GM12864 (cell line): ENCODE results near the gene ABCB1.
A peak's percentile ranks its signal among the peaks of the same experiment; 100 is the strongest.
"Not testable (repeated sequence)": the region's sequence is repeated elsewhere in the genome, so short reads cannot be mapped to it uniquely, and the experiment has no call there.

ENCODE experiments used
- DNase-seq: peaks from one replicate; pipeline ENCODE4 v3.0.0-alpha.2; 2011; ENCODE audit warnings: low read depth
- H3K4me3 ChIP-seq: 2 replicates; pipeline ENCODE4 v1.5.1; 2011; ENCODE audit warnings: mild to moderate bottlenecking, low read depth, low read length, control low read depth
- CTCF ChIP-seq: IDR thresholded peaks from 2 replicates; pipeline ENCODE4 v1.5.1; 2011; ENCODE audit warnings: low read depth, mild to moderate bottlenecking, moderate library complexity, low read length, control low read depth, inconsistent platforms; ENCODE audit errors: missing control alignments

The ABCB1 gene

GRCh38 chr7:87476179-87476557 is 124.5 kb downstream of the ABCB1 start:
- no peak for TF ChIP-seq CTCF
- DNase-seq = no peak

GRCh38 chr7:87475359-87476178 is 125.1 kb downstream of the ABCB1 start, which contains the start of gene ABCB4:
Gene ABCB4, minus strand, starts transcription at chr7:87475680. Its CDS starts 215 bp downstream, at chr7:87475465.
- TF ChIP-seq CTCF = no peak
- no peak for DNase-seq
- H3K4me3 ChIP-seq = peak within 1 kb of the TSS; percentile 57

More at GRCh38 chr7:87476179-87476557, 124.5 kb downstream of the ABCB1 start:
- no peak overlapping the region; the same call in 1 of the 2 replicates for H3K4me3 ChIP-seq

DNA sequence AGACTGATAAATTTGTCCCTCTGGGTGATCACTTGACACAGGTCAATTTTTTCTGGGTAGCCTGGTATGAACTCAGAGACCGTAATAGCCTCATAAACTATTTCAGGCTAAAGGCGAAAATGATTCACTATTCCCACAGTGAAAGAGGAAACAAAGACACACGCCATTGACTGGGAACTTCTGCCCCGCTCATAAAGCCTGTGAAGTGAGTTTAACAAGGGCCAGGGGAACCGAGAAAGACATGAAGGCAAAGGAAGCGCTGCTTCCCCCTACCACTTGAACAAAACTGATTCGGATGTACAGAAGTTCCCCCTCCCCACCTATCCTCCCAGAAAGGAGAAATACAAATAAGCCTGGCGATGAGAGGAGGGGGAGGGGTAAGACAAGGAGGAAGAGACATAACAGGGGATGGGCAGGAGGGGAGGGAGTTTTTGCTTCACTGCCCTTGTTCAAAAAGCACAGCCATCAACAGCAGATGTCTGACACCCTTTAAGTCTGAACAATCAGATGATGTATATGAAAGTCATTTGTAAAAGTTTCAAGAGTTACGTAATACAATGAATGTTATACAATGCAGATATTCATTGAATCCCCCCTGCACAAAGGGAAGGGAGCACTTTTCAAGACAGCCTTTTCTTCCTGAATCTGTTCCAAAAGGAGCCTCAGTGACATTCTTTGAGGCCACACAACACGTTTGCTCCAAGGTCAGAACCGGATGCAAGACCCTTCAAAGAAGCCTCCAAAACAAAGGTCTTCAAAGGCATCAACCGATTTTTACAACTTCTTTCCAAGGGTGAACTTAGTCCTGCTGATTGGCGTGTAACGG is 125.9 kb downstream of the ABCB1 start:
- DNase-seq = peak; percentile 69
- H3K4me3 ChIP-seq = peak overlapping the region; percentile 57

DNA sequence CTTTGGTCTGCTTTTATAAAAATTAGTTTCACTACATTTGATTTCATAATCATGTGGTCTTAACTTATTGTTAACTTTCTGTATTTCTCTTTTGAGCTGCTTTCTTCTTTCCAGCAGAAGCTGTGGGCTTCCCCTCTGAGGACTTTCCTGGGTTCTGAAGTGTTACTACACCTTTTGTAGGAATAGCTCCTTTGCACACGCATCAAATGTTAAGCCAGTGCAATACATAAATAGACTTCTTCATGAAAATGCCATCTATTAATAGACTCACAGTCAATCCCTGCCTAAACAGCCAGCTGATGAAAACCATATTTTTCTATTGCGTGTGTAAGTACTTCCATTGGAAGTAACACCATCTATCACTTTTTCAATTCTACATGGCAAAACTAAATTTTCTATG is 126.7 kb downstream of the ABCB1 start:
- DNase-seq = no peak
- H3K4me3 ChIP-seq = no peak overlapping the region

More for the DNA sequence above, 125.9 kb downstream of the ABCB1 start:
- TF ChIP-seq CTCF = no peak

GRCh38 chr7:87473192-87473591 is 127.5 kb downstream of the ABCB1 start:
- TF ChIP-seq CTCF = no peak
- no peak for DNase-seq

More for the DNA sequence above, 126.7 kb downstream of the ABCB1 start:
- TF ChIP-seq CTCF = no peak

GRCh38 chr7:87471473-87471872 is 129.2 kb downstream of the ABCB1 start:
- TF ChIP-seq CTCF = no peak
- no peak for DNase-seq
- no peak overlapping the region for H3K4me3 ChIP-seq

More at GRCh38 chr7:87473192-87473591, 127.5 kb downstream of the ABCB1 start:
- no peak overlapping the region for H3K4me3 ChIP-seq

- H3K4me3 ChIP-seq, DNase-seq: not testable (repeated sequence)
These were observed 131.5 kb downstream of the ABCB1 start for GRCh38 chr7:87469204-87469603.

DNA sequence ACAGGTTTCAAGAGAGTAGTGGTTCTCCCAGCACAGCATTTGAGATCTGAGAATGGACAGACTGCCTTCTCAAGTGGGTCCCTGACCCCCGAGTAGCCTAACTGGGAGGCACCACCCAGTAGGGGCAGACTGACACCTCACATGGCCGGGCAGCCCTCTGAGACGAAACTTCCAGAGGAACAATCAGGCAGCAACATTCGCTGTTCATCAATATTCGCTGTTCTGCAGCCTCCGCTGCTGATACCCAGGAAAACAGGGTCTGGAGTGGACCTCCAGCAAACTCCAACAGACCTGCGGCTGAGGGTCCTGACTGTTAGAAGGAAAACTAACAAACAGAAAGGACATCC is 135.2 kb downstream of the ABCB1 start:
- DNase-seq, H3K4me3 ChIP-seq: not testable (repeated sequence)

- H3K4me3 ChIP-seq, DNase-seq: not testable (repeated sequence)
These were observed 135.7 kb downstream of the ABCB1 start for GRCh38 chr7:87464830-87465533.
